Measurements from ENCODE around the gene TAS2R9. TPM values are rescaled to one million over a fixed set of nuclear protein-coding genes. Genes with fewer than 3 reads are reported as not detected.

Gene TAS2R9
- polyA plus RNA-seq, 2 of the 4 experiments (the other 2 are of a cell fraction), result not detected

GRCh38 chr12:10851243-10851858, 41.4 kb upstream of the TAS2R9 start:
- TF ChIP-seq RAD21 (conservative IDR thresholded peaks at IDR 0.05 in 1 of 2, IDR thresholded peaks at IDR 0.05 in 1 of 2) (no peak), CHD4 (IDR thresholded peaks at IDR 0.05; ENCODE audit: borderline replicate concordance) (no peak), EP300 (IDR thresholded peaks at IDR 0.05) (no peak), FOXS1 (CRISPR knock-in tag; IDR thresholded peaks at IDR 0.05) (no peak), BHLHE40 (IDR thresholded peaks at IDR 0.05; ENCODE audit: low read depth, low read length) (no peak), RFX5 (IDR thresholded peaks at IDR 0.05) (no peak), REST (IDR thresholded peaks at IDR 0.05) (no peak), SMC3 (IDR thresholded peaks at IDR 0.05) (no peak), CTCF (IDR thresholded peaks at IDR 0.05) (no peak), RARB (CRISPR knock-in tag; IDR thresholded peaks at IDR 0.05) (no peak), ESRRA (IDR thresholded peaks at IDR 0.05; ENCODE audit: borderline replicate concordance, low read length) (no peak), TFCP2L1 (CRISPR knock-in tag; IDR thresholded peaks at IDR 0.05) (no peak)
- TF ChIP-seq, protein P1, sequence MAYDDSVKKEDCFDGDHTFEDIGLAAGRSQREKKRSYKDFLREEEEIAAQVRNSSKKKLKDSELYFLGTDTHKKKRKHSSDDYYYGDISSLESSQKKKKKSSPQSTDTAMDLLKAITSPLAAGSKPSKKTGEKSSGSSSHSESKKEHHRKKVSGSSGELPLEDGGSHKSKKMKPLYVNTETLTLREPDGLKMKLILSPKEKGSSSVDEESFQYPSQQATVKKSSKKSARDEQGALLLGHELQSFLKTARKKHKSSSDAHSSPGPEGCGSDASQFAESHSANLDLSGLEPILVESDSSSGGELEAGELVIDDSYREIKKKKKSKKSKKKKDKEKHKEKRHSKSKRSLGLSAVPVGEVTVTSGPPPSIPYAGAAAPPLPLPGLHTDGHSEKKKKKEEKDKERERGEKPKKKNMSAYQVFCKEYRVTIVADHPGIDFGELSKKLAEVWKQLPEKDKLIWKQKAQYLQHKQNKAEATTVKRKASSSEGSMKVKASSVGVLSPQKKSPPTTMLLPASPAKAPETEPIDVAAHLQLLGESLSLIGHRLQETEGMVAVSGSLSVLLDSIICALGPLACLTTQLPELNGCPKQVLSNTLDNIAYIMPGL (CRISPR knock-in tag; IDR thresholded peaks at IDR 0.05; ENCODE audit: borderline replicate concordance), result no peak
- Histone ChIP-seq H3K27ac (no peak overlapping the region), H3K4me2 (no peak overlapping the region), H3K4me3 (no peak overlapping the region), H3K9me3 (peaks cover 13% of the 10 kb centered on the region), H3K4me1 (no peaks in the 10 kb centered on the region)
- 88% methylated on average over 4 of the region's 4 CpGs for WGBS (ENCODE audit: missing lambda C conversion rate)
- ATAC-seq (no peak), DNase-seq (ENCODE audit: low read depth in 1 of 2, low spot score in 1 of 2) (no peak), FAIRE-seq (no peak)
- CTCF ChIA-PET, result no interaction called here
- POLR2A ChIA-PET, result no interaction called here

- DNase-seq (ENCODE audit: low read depth in 1 of 2, low spot score in 1 of 2) (no peak), FAIRE-seq (no peak), ATAC-seq (no peak)
- Histone ChIP-seq H3K9me3 (no peaks in the 10 kb centered on the region), H3K27ac (no peak within 1 kb of the TSS), H3K4me1 (no peaks in the 10 kb centered on the region), H3K4me2 (no peak within 1 kb of the TSS), H3K4me3 (no peak within 1 kb of the TSS)
- CTCF ChIA-PET, result no interaction called here
- 91% methylated on average over 4 of the region's 4 CpGs for WGBS (ENCODE audit: missing lambda C conversion rate)
- POLR2A ChIA-PET, result no interaction called here
- TF ChIP-seq REST (IDR thresholded peaks at IDR 0.05) (no peak), FOSL2 (IDR thresholded peaks at IDR 0.05) (no peak), FOSL2 (CRISPR knock-in tag; IDR thresholded peaks at IDR 0.05) (no peak), GATA3 (IDR thresholded peaks at IDR 0.05; ENCODE audit: borderline replicate concordance) (no peak), MAZ (IDR thresholded peaks at IDR 0.05; ENCODE audit: borderline replicate concordance, low read depth, low read length) (no peak), CEBPB (IDR thresholded peaks at IDR 0.05) (no peak), FOSB (CRISPR knock-in tag; IDR thresholded peaks at IDR 0.05) (no peak), NFE2L2 (conservative IDR thresholded peaks at IDR 0.05; ENCODE audit: low read length) (no peak)
- TF ChIP-seq, protein P2, sequence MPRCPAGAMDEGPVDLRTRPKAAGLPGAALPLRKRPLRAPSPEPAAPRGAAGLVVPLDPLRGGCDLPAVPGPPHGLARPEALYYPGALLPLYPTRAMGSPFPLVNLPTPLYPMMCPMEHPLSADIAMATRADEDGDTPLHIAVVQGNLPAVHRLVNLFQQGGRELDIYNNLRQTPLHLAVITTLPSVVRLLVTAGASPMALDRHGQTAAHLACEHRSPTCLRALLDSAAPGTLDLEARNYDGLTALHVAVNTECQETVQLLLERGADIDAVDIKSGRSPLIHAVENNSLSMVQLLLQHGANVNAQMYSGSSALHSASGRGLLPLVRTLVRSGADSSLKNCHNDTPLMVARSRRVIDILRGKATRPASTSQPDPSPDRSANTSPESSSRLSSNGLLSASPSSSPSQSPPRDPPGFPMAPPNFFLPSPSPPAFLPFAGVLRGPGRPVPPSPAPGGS (IDR thresholded peaks at IDR 0.05), result no peak
- TF ChIP-seq, protein P3, sequence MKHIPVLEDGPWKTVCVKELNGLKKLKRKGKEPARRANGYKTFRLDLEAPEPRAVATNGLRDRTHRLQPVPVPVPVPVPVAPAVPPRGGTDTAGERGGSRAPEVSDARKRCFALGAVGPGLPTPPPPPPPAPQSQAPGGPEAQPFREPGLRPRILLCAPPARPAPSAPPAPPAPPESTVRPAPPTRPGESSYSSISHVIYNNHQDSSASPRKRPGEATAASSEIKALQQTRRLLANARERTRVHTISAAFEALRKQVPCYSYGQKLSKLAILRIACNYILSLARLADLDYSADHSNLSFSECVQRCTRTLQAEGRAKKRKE (CRISPR knock-in tag; IDR thresholded peaks at IDR 0.05; ENCODE audit: low read depth), result no peak
- TF ChIP-seq, protein P4, sequence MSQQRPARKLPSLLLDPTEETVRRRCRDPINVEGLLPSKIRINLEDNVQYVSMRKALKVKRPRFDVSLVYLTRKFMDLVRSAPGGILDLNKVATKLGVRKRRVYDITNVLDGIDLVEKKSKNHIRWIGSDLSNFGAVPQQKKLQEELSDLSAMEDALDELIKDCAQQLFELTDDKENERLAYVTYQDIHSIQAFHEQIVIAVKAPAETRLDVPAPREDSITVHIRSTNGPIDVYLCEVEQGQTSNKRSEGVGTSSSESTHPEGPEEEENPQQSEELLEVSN (IDR thresholded peaks at IDR 0.05; ENCODE audit: borderline replicate concordance, low read depth), result no peak
Observed at GRCh38 chr12:10849425-10849878, 39.5 kb upstream of the TAS2R9 start, which contains the start of gene PRR4. Gene PRR4 (minus strand): TSS chr12:10849475. CDS start chr12:10849437, 38 bp downstream.

All from A549 (cell line).